ENCODE results near the gene PARPBP.

GRCh38 chr12:102197789-102198188 lies 77.8 kb downstream of the PARPBP start, which contains the start of gene PMCH:
- TF ChIP-seq CTCF (conservative IDR thresholded peaks at IDR 0.05; ENCODE audit: low read length) (no peak), EZH2phosphoT487 (IDR thresholded peaks at IDR 0.05; ENCODE audit: borderline replicate concordance) (no peak)

Data from Loucy (cell line).